NT2/D1 (cell line): ENCODE measurements around the gene PLCG2.

Experiments
- SUZ12 ChIP-seq: IDR thresholded peaks from 2 replicates; pipeline ENCODE4 v1.6.1; 2011; ENCODE audit not compliant: insufficient read length, insufficient read depth; ENCODE audit errors: extremely low read depth
- YY1 ChIP-seq: IDR thresholded peaks from 2 replicates; pipeline ENCODE4 v1.6.1; 2011; ENCODE audit not compliant: insufficient read length, insufficient read depth
- ZNF274 ChIP-seq: IDR thresholded peaks from 2 replicates; pipeline ENCODE4 v1.6.1; 2011; ENCODE audit warnings: mild to moderate bottlenecking, low read depth, low read length

GRCh38 chr16:81931927-81932326 is 152.8 kb downstream of the PLCG2 start:
- TF ChIP-seq ZNF274: no peak
- TF ChIP-seq YY1: no peak
- TF ChIP-seq SUZ12: no peak
